Measurements from ENCODE around the gene CNTN2. TPM values are rescaled to one million over a fixed set of nuclear protein-coding genes. Genes with fewer than 3 reads are reported as not detected.

CNTN2 gene
- total and polyA plus RNA-seq, 2 experiments from 2014 or later: 1.3 to 2.2 TPM

- TF ChIP-seq ZNF462 (CRISPR knock-in tag; IDR thresholded peaks at IDR 0.05) (no peak), ZNF114 (CRISPR knock-in tag; IDR thresholded peaks at IDR 0.05) (no peak), ZNF331 (CRISPR knock-in tag; IDR thresholded peaks at IDR 0.05; ENCODE audit: low read depth) (no peak), CTCF (conservative IDR thresholded peaks at IDR 0.05; ENCODE audit: low read depth in 2 of 2) (no peak), ETS1 (IDR thresholded peaks at IDR 0.05) (no peak), STAT1 (IDR thresholded peaks at IDR 0.05; ENCODE audit: unreplicated experiment) (no peak), EZH2 (IDR thresholded peaks at IDR 0.05; ENCODE audit: low read depth, unreplicated experiment) (no peak), REST (IDR thresholded peaks at IDR 0.05; ENCODE audit: unreplicated experiment) (no peak), NANOG (IDR thresholded peaks at IDR 0.05; ENCODE audit: borderline replicate concordance) (no peak), CREB1 (CRISPR knock-in tag; IDR thresholded peaks at IDR 0.05; ENCODE audit: low read depth) (no peak), JUNB (IDR thresholded peaks at IDR 0.05; ENCODE audit: unreplicated experiment) (no peak), EZH2phosphoT487 (IDR thresholded peaks at IDR 0.05; ENCODE audit: unreplicated experiment) (no peak)
Observed at GRCh38 chr1:205017766-205018165, 25.2 kb upstream of the CNTN2 start (continued).

Measured in GM23338 (cell line).